H9 (cell line): ENCODE data around the gene MAN1B1. TPM values are rescaled to one million over a fixed set of nuclear protein-coding genes. Genes with fewer than 3 reads are reported as not detected.

Experiments used
- DNase-seq: peaks from one replicate; pipeline ENCODE4 v3.0.0-alpha.2; 2017
- H2AFZ ChIP-seq: one replicate; pipeline ENCODE4 v1.6.1; 2013; ENCODE audit warnings: mild to moderate bottlenecking, low read length, control low read depth, moderate library complexity
- H2AK5ac ChIP-seq: 2 replicates; pipeline ENCODE4 v1.6.1; 2013; ENCODE audit warnings: low read length, control low read depth, mixed read lengths; ENCODE audit not compliant: insufficient read length
- H2BK120ac ChIP-seq: one replicate; pipeline ENCODE4 v1.6.1; 2013; ENCODE audit warnings: low read depth, mild to moderate bottlenecking, low read length, control low read depth, inconsistent platforms; ENCODE audit not compliant: poor library complexity, severe bottlenecking
- H2BK12ac ChIP-seq: 2 replicates; pipeline ENCODE4 v1.6.1; 2013; ENCODE audit warnings: low read length, control low read depth, mixed read lengths, low read depth; ENCODE audit not compliant: insufficient read length
- H2BK15ac ChIP-seq: 2 replicates; pipeline ENCODE4 v1.6.1; 2013; ENCODE audit warnings: low read depth, low read length, control low read depth
- H2BK20ac ChIP-seq: one replicate; pipeline ENCODE4 v1.6.1; 2013; ENCODE audit warnings: low read depth, mild to moderate bottlenecking, low read length, control low read depth, inconsistent platforms; ENCODE audit not compliant: poor library complexity, severe bottlenecking
- H2BK5ac ChIP-seq: 2 replicates; pipeline ENCODE4 v1.6.1; 2013; ENCODE audit warnings: low read length, control low read depth, mixed read lengths; ENCODE audit not compliant: insufficient read length
- H3K14ac ChIP-seq: 2 replicates; pipeline ENCODE4 v1.6.1; 2013; ENCODE audit warnings: low read length, control low read depth; ENCODE audit not compliant: insufficient read depth
- H3K18ac ChIP-seq: 2 replicates; pipeline ENCODE4 v1.6.1; 2013; ENCODE audit warnings: low read depth, mild to moderate bottlenecking, mixed read lengths, low read length, control low read depth; ENCODE audit not compliant: insufficient read length
- H3K23ac ChIP-seq: 2 replicates; pipeline ENCODE4 v1.6.1; 2013; ENCODE audit warnings: low read length, control low read depth, mixed read lengths, low read depth; ENCODE audit not compliant: insufficient read length
- H3K23me2 ChIP-seq: 2 replicates; pipeline ENCODE4 v1.6.1; 2013; ENCODE audit warnings: low read depth, mild to moderate bottlenecking, mixed read lengths, low read length, control low read depth; ENCODE audit not compliant: insufficient read length, poor library complexity, severe bottlenecking
- H3K27ac ChIP-seq: 2 replicates; pipeline ENCODE4 v1.5.1; 2013; ENCODE audit warnings: low read length, control low read depth, mixed read lengths, low read depth; ENCODE audit not compliant: insufficient read length
- H3K27me3 ChIP-seq: 2 replicates; pipeline ENCODE4 v1.6.1; 2013; ENCODE audit warnings: low read length, control low read depth, inconsistent platforms; ENCODE audit not compliant: insufficient read depth
- H3K4ac ChIP-seq: 2 replicates; pipeline ENCODE4 v1.6.1; 2013; ENCODE audit warnings: low read depth, mild to moderate bottlenecking, control low read depth, inconsistent platforms, low read length, moderate library complexity
- H3K4me1 ChIP-seq: 2 replicates; pipeline ENCODE4 v1.6.1; 2013; ENCODE audit warnings: low read length, control low read depth, inconsistent platforms; ENCODE audit not compliant: insufficient read depth
- H3K4me2 ChIP-seq: 2 replicates; pipeline ENCODE4 v1.6.1; 2013; ENCODE audit warnings: low read length, control low read depth, mixed read lengths; ENCODE audit not compliant: insufficient read length, insufficient read depth
- H3K56ac ChIP-seq: 2 replicates; pipeline ENCODE4 v1.6.1; 2013; ENCODE audit warnings: low read depth, mild to moderate bottlenecking, mixed read lengths, low read length, control low read depth; ENCODE audit not compliant: insufficient read length
- H3K79me1 ChIP-seq: 2 replicates; pipeline ENCODE4 v1.6.1; 2013; ENCODE audit warnings: low read depth, mild to moderate bottlenecking, moderate library complexity, low read length, control low read depth, inconsistent platforms; ENCODE audit not compliant: insufficient read depth, poor library complexity, severe bottlenecking
- H3K79me2 ChIP-seq: 2 replicates; pipeline ENCODE4 v1.6.1; 2013; ENCODE audit warnings: low read length, control low read depth, inconsistent platforms; ENCODE audit not compliant: insufficient read depth
- H3K9ac ChIP-seq: 2 replicates; pipeline ENCODE4 v1.6.1; 2013; ENCODE audit warnings: low read length, control low read depth, mixed read lengths; ENCODE audit not compliant: insufficient read length; ENCODE audit errors: extremely low read depth
- H3K9me3 ChIP-seq: one replicate; pipeline ENCODE4 v1.6.1; 2013; ENCODE audit warnings: low read depth, low read length, inconsistent platforms; ENCODE audit not compliant: control insufficient read depth
- H3T11ph ChIP-seq: one replicate; pipeline ENCODE4 v1.6.1; 2013; ENCODE audit warnings: mild to moderate bottlenecking, low read length, control low read depth, inconsistent platforms
- H4K20me1 ChIP-seq: one replicate; pipeline ENCODE4 v1.6.1; 2013; ENCODE audit not compliant: control insufficient read depth, insufficient read length, insufficient read depth
- H4K5ac ChIP-seq: 2 replicates; pipeline ENCODE4 v1.6.1; 2013; ENCODE audit warnings: low read depth, mild to moderate bottlenecking, mixed read lengths, low read length, control low read depth; ENCODE audit not compliant: insufficient read length
- H4K8ac ChIP-seq: replicated peaks from 2 replicates; pipeline ENCODE4 v1.6.1; 2013; ENCODE audit warnings: low read length, control low read depth, mixed read lengths, low read depth; ENCODE audit not compliant: insufficient read length
- H4K91ac ChIP-seq: 2 replicates; pipeline ENCODE4 v1.6.1; 2013; ENCODE audit warnings: low read depth, mild to moderate bottlenecking, moderate library complexity, mixed read lengths, low read length, control low read depth; ENCODE audit not compliant: insufficient read length
- H3K27ac Mint-ChIP-seq, 3 experiments: 2 replicates in 2 of 3; 3 replicates in 1 of 3; pipeline ENCODE4 v1.8.0; 2020 to 2021; ENCODE audit warnings: mixed read lengths in 3 of 3, mild to moderate bottlenecking in 1 of 3, moderate library complexity in 1 of 3
- H3K27me3 Mint-ChIP-seq: 2 replicates; pipeline ENCODE4 v1.8.0; 2021; ENCODE audit warnings: low read depth, mild to moderate bottlenecking, moderate library complexity, mixed read lengths
- H3K36me3 Mint-ChIP-seq, 3 experiments: 2 replicates in 2 of 3; 3 replicates in 1 of 3; pipeline ENCODE4 v1.8.0; 2020 to 2021; ENCODE audit warnings: low read depth in 3 of 3, mixed read lengths in 3 of 3; ENCODE audit not compliant: insufficient read depth in 1 of 3
- H3K4me1 Mint-ChIP-seq, 2 experiments: 2 replicates each; pipeline ENCODE4 v1.8.0; 2020; ENCODE audit warnings: mixed read lengths in 2 of 2
- H3K4me3 Mint-ChIP-seq, 2 experiments: 2 replicates in 1 of 2; 3 replicates in 1 of 2; pipeline ENCODE4 v1.8.0; 2020 to 2021; ENCODE audit warnings: mild to moderate bottlenecking in 2 of 2, mixed read lengths in 2 of 2, moderate library complexity in 1 of 2
- H3K9me3 Mint-ChIP-seq, 2 experiments: 2 replicates in 1 of 2; 3 replicates in 1 of 2; pipeline ENCODE4 v1.8.0; 2020; ENCODE audit warnings: mild to moderate bottlenecking in 2 of 2, mixed read lengths in 2 of 2, moderate library complexity in 1 of 2
- WGBS: extraction: QIAGEN DNeasy Blood & Tissue Kit; methylation state at CpG from one replicate; pipeline ENCODE4 v1.1.7; 2013; ENCODE audit warnings: missing lambda C conversion rate, low lambda C conversion rate, mixed read lengths; ENCODE audit not compliant: insufficient read length; ENCODE audit errors: extremely low coverage; 5-methylcytosine and 5-hydroxymethylcytosine counted together
- total RNA-seq: library from RNA; stranded (reverse); gene quantifications from 2 replicates; pipeline ENCODE4 v1.2.1, GENCODE V29; 2021
- TF ChIP-seq, protein P1 (sequence below): fragments of 200-600 bp; sonication (generic); conservative IDR thresholded peaks from 3 replicates; pipeline ENCODE4 v1.8.0; 2021; ENCODE audit warnings: antibody characterized with exemption, mild to moderate bottlenecking

MAN1B1 gene
- total RNA-seq, 1 experiment from 2014 or later: 34.9 TPM

DNA sequence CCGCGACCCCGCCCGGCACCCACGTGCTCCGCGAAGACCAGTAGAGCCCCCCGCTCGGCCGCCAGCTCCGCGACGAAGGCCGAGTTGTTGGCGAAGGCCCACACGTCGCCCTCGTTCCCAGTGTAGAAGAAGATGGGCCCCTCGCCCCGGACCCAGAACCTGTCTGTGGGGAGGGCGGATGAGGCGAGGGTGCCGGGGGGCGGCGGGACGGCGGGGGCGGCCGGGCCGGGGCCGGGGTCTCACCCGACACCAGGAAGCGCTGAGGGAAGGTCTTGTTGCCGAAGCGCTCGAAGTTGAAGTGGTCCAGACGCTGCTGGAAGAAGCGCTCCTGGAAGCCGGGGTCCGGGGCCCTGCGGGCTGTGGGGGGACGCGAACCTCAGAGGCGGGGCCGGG, 27.4 kb downstream of the MAN1B1 start:
- H3K27ac ChIP-seq: no peak overlapping the region
- H3K56ac ChIP-seq: no peak overlapping the region
- H3K9me3 ChIP-seq: no peaks in the 10 kb centered on the region
- H2BK5ac ChIP-seq: no peak overlapping the region
- no peak overlapping the region for H2AFZ ChIP-seq
- H3K18ac ChIP-seq: no peak overlapping the region
- no peak overlapping the region for H2BK12ac ChIP-seq
- H3K79me2 ChIP-seq: no peaks in the 10 kb centered on the region
- peaks cover 0 to 2% (median 0%) of the 10 kb centered on the region in 3 experiments; a peak in 1 of 7 replicates for H3K36me3 Mint-ChIP-seq
- no peak overlapping the region for H2BK15ac ChIP-seq
- H3K23ac ChIP-seq: no peak overlapping the region
- peaks cover 43% of the 10 kb centered on the region for H3K27me3 Mint-ChIP-seq
- H2BK120ac ChIP-seq: no peak overlapping the region
- H3K4me1 Mint-ChIP-seq: no peaks in the 10 kb centered on the region
- no peak overlapping the region for H3K9ac ChIP-seq
- H3T11ph ChIP-seq: no peak overlapping the region
- H3K79me1 ChIP-seq: no peaks in the 10 kb centered on the region
- H3K4ac ChIP-seq: no peak overlapping the region
- no peak overlapping the region for H3K27ac Mint-ChIP-seq
- peak overlapping the region; percentile 34 to 55; a peak in 2 of 5 replicates for H3K4me3 Mint-ChIP-seq
- no peaks in the 10 kb centered on the region for H4K20me1 ChIP-seq
- H3K4me1 ChIP-seq: no peaks in the 10 kb centered on the region
- H3K27me3 ChIP-seq: peaks cover 4% of the 10 kb centered on the region; the same call in 1 of the 2 replicates
- no peak overlapping the region for H2BK20ac ChIP-seq
- H3K14ac ChIP-seq: no peak overlapping the region
- peaks cover 0 to under 1% of the 10 kb centered on the region in 2 experiments; a peak in 1 of 5 replicates for H3K9me3 Mint-ChIP-seq
- no CpG with 5 or more reads among the region's 45 CpGs for WGBS
- no peak overlapping the region for H4K8ac ChIP-seq
- no peak overlapping the region for H4K91ac ChIP-seq
- H3K23me2 ChIP-seq: no peaks in the 10 kb centered on the region
- H2AK5ac ChIP-seq: no peak overlapping the region
- TF ChIP-seq, protein P1, sequence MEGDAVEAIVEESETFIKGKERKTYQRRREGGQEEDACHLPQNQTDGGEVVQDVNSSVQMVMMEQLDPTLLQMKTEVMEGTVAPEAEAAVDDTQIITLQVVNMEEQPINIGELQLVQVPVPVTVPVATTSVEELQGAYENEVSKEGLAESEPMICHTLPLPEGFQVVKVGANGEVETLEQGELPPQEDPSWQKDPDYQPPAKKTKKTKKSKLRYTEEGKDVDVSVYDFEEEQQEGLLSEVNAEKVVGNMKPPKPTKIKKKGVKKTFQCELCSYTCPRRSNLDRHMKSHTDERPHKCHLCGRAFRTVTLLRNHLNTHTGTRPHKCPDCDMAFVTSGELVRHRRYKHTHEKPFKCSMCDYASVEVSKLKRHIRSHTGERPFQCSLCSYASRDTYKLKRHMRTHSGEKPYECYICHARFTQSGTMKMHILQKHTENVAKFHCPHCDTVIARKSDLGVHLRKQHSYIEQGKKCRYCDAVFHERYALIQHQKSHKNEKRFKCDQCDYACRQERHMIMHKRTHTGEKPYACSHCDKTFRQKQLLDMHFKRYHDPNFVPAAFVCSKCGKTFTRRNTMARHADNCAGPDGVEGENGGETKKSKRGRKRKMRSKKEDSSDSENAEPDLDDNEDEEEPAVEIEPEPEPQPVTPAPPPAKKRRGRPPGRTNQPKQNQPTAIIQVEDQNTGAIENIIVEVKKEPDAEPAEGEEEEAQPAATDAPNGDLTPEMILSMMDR: no peak
- no peak overlapping the region for H3K4me2 ChIP-seq
- no peak for DNase-seq
- no peak overlapping the region for H4K5ac ChIP-seq
